GM12873 (cell line): Measurements from ENCODE around the gene MGMT.

ENCODE experiments used
- TF ChIP-seq, protein P1 (sequence below): IDR thresholded peaks from 2 replicates; pipeline ENCODE4 v1.5.1; 2012; ENCODE audit warnings: low read depth, mild to moderate bottlenecking, moderate library complexity, low read length, control low read depth; ENCODE audit not compliant: insufficient read depth; ENCODE audit errors: missing control alignments

The MGMT gene

GRCh38 chr10:129780901-129781795, 314.1 kb downstream of the MGMT start:
- TF ChIP-seq, protein P1, sequence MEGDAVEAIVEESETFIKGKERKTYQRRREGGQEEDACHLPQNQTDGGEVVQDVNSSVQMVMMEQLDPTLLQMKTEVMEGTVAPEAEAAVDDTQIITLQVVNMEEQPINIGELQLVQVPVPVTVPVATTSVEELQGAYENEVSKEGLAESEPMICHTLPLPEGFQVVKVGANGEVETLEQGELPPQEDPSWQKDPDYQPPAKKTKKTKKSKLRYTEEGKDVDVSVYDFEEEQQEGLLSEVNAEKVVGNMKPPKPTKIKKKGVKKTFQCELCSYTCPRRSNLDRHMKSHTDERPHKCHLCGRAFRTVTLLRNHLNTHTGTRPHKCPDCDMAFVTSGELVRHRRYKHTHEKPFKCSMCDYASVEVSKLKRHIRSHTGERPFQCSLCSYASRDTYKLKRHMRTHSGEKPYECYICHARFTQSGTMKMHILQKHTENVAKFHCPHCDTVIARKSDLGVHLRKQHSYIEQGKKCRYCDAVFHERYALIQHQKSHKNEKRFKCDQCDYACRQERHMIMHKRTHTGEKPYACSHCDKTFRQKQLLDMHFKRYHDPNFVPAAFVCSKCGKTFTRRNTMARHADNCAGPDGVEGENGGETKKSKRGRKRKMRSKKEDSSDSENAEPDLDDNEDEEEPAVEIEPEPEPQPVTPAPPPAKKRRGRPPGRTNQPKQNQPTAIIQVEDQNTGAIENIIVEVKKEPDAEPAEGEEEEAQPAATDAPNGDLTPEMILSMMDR, result no peak

DNA sequence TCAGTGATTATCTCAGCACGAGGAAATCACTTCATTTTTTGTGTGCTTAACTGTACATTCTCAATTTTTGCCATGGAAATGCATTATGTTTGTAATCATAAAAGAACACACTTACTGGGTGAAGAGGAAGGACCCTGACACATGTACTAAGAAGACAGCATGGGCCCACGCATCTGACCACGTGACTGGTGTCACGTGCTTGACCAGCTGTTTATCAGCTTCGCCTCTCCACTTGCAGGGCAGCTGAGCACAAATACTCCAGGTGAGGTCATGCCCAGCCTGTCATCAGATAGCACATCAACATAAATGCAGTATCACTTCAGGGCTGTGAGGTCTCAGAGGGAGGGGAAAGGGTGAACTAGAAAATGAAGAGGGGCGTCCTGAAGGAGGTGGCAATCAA, 317.2 kb downstream of the MGMT start:
- TF ChIP-seq, protein P1, result no peak

- TF ChIP-seq, protein P1, result no peak
Observed at GRCh38 chr10:129784891-129785290, 317.9 kb downstream of the MGMT start.

- TF ChIP-seq, protein P1, result no peak
Observed at GRCh38 chr10:129785536-129785981, 318.5 kb downstream of the MGMT start.

- TF ChIP-seq, protein P1, result no peak
Observed at GRCh38 chr10:129786216-129786615, 319.2 kb downstream of the MGMT start.

- TF ChIP-seq, protein P1, result no peak
Observed at GRCh38 chr10:129787557-129787956, 320.5 kb downstream of the MGMT start.

GRCh38 chr10:129788215-129788614, 321.2 kb downstream of the MGMT start:
- TF ChIP-seq, protein P1, result no peak
